ENCODE data around the gene COL23A1.

Gene COL23A1

GRCh38 chr5:178546675-178547033, 43.5 kb downstream of the COL23A1 start:
- DNase-seq (ENCODE audit: low spot score) = no peak
- in situ Hi-C loops (cut with MboI; ENCODE audit: low sequenced_read_pairs, unreplicated experiment) = no loop called here
- no peak for TF ChIP-seq CTCF (IDR thresholded peaks at IDR 0.05; ENCODE audit: borderline replicate concordance, control extremely low read depth, extremely low read depth, insufficient read depth, missing control alignments)

DNA sequence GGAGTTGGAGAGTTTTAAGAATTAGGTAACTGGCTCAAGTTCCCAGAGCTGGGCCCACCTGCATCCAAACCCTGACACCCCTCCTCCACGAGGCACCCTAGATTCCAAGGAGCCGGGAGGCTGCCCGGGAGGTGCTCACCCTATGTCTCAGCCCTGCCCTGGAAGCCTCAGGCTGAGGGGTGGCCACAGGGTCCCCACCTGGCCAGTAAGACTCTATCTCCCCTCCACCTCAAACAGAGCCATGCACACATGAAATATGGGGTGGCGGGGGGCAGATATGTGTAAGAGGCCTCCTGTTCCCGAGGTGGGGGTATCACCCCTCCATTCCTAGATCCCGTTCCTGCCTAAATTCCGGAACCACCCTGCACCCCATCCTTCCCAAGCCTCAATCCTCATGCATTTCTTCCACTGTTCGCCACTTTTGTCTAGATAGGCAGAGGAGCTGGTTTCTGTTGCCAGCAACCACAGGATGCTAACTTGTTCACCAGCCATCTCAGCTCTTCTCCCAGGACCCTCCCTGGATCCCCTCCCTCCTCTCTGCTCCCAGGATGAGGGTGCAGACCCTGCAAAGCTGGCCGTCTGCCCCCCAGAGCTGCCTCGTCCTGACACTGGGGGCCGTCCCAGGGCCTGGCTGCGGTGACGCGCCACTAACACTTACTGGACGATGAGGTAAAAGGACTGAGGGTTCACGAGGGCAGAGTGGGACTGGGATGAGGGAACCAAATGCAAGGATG, 44.1 kb downstream of the COL23A1 start:
- DNase-seq (ENCODE audit: low spot score) = no peak
- in situ Hi-C loops (cut with MboI; ENCODE audit: low sequenced_read_pairs, unreplicated experiment) = no loop called here
- no peak for TF ChIP-seq CTCF (IDR thresholded peaks at IDR 0.05; ENCODE audit: borderline replicate concordance, control extremely low read depth, extremely low read depth, insufficient read depth, missing control alignments)

GRCh38 chr5:178545176-178545575, 45.0 kb downstream of the COL23A1 start:
- no peak for DNase-seq (ENCODE audit: low spot score)
- in situ Hi-C loops (cut with MboI; ENCODE audit: low sequenced_read_pairs, unreplicated experiment) = no loop called here
- TF ChIP-seq CTCF (IDR thresholded peaks at IDR 0.05; ENCODE audit: borderline replicate concordance, control extremely low read depth, extremely low read depth, insufficient read depth, missing control alignments) = no peak

GRCh38 chr5:178544166-178544834, 45.9 kb downstream of the COL23A1 start:
- DNase-seq (ENCODE audit: low spot score) = no peak
- in situ Hi-C loops (cut with MboI; ENCODE audit: low sequenced_read_pairs, unreplicated experiment) = no loop called here
- TF ChIP-seq CTCF (IDR thresholded peaks at IDR 0.05; ENCODE audit: borderline replicate concordance, control extremely low read depth, extremely low read depth, insufficient read depth, missing control alignments) = no peak

DNA sequence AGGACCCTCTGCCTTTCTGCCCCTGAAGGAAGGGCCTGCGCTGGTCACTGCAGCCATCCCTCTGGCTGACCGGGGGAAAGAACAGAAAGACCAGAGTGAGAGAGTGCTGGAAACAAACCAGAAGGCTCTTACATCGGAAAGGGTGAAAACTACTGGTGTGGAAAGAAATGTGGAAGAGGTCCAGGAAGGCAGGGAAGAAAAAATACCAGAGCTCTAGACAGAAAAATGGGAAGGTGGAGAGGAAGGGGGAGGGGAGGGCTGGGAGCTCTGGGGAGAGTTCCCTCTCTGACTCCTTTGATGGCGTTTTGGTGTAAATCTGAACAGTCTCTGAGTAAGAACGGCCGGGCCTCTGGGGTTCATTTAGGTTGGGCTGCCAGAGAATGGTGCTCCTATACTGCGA, 47.7 kb downstream of the COL23A1 start:
- in situ Hi-C loops (cut with MboI; ENCODE audit: low sequenced_read_pairs, unreplicated experiment) = no loop called here
- no peak for DNase-seq (ENCODE audit: low spot score)
- TF ChIP-seq CTCF (IDR thresholded peaks at IDR 0.05; ENCODE audit: borderline replicate concordance, control extremely low read depth, extremely low read depth, insufficient read depth, missing control alignments) = no peak

DNA sequence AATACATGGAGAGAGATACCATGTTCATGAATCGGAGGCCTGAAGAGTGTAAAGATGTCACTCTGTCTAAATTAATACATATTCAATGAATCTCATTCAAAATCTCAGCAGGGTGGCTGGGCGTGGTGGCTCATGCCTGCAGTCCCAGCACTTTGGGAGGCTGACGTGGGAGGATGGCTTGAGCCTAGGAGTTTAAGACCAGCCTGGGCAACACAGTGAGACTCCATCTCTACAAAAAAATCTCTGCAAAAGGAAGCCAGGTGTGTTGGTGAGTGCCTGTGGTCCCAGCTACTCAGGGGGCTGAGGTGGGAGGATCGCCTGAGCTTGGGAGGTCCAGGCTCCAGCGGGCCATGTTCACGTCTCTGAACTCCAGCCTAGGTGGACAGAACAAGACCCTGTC, 49.7 kb downstream of the COL23A1 start:
- no peak for DNase-seq (ENCODE audit: low spot score)

More for the DNA sequence above, 49.7 kb downstream of the COL23A1 start:
- in situ Hi-C loops (cut with MboI; ENCODE audit: low sequenced_read_pairs, unreplicated experiment) = no loop called here
- no peak for TF ChIP-seq CTCF (IDR thresholded peaks at IDR 0.05; ENCODE audit: borderline replicate concordance, control extremely low read depth, extremely low read depth, insufficient read depth, missing control alignments)
